PFSK-1 (cell line): ENCODE results near the gene ACIN1.

Source experiments
- POLR2AphosphoS5 ChIP-seq: IDR thresholded peaks from 2 replicates; pipeline ENCODE4 v1.6.1; 2012; ENCODE audit warnings: low read depth, mild to moderate bottlenecking, control low read depth, low read length, moderate library complexity
- SIN3A ChIP-seq: IDR thresholded peaks from 2 replicates; pipeline ENCODE4 v1.6.1; 2012; ENCODE audit warnings: mild to moderate bottlenecking, low read length, moderate library complexity, borderline replicate concordance; ENCODE audit not compliant: insufficient read depth
- TAF1 ChIP-seq: IDR thresholded peaks from 2 replicates; pipeline ENCODE4 v1.6.1; 2012; ENCODE audit warnings: low read length, control low read depth, borderline replicate concordance; ENCODE audit not compliant: insufficient read depth

DNA sequence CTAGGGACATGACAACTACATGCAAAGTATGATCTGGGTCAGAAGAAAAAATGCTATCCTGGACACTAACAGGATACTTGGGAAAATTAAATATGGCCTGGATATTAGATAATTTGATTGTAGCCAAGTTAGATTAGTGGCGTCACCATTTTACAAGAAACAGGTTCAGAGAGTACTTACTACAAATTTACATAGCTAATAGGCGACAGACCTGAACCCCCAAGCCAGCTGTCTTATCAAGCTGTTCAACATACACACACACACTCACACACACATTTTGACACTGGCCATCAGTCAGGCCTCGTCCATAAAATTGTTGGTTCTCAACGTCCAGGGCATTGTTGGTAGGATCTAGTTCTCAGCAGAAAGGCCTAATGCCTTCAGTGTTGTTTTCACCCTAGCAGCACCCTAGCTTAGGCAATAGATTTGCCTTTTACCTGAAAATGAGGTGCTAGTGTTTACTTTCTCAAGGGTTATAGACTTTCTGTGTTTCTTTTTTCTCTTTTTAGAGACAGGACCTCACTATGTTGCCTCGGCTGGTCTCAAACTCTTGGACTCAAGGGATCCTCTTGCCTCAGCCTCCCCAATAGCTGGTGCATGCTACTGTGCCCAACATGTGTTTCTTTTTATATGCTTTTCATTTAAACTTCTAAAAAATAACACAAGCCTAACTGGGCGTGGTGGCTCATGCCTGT is 81.7 kb downstream of the ACIN1 start:
- TF ChIP-seq POLR2AphosphoS5, result no peak
- no peak for TF ChIP-seq SIN3A
- TF ChIP-seq TAF1, result no peak
